ENCODE data around the gene GALNT2.

GRCh38 chr1:230196077-230196476 lies 129.0 kb downstream of the GALNT2 start:
- TF ChIP-seq CTCF (IDR thresholded peaks at IDR 0.05) = no peak
- TF ChIP-seq ZFX (IDR thresholded peaks at IDR 0.05; ENCODE audit: borderline replicate concordance) = no peak
